ENCODE data around the gene TMEM14B.
"Not testable (repeated sequence)": the region's sequence is repeated elsewhere in the genome, so short reads cannot be mapped to it uniquely, and the experiment has no call there.

TMEM14B gene

GRCh38 chr6:10747251-10747972 lies at the start of gene TMEM14B:
Gene TMEM14B (plus strand): TSS chr6:10747805. CDS start chr6:10749246, 1,441 bp downstream.
- peak; percentile 99 for DNase-seq

- DNase-seq: no peak
These were observed 33.6 kb upstream of the TMEM14B start for GRCh38 chr6:10713962-10714361.

- peak; percentile 30 for DNase-seq
These were observed 28.2 kb upstream of the TMEM14B start for GRCh38 chr6:10719296-10719963.

- DNase-seq: peak; percentile 15
These were observed 27.7 kb upstream of the TMEM14B start for GRCh38 chr6:10719964-10720264.

- peak; percentile 32 for DNase-seq
These were observed 27.2 kb upstream of the TMEM14B start for GRCh38 chr6:10720265-10720959.

- not testable (repeated sequence) for DNase-seq
These were observed 26.4 kb upstream of the TMEM14B start for GRCh38 chr6:10720960-10721849.

- no peak for DNase-seq
These were observed 25.6 kb upstream of the TMEM14B start for GRCh38 chr6:10721850-10722569.

GRCh38 chr6:10722570-10722819 lies 25.1 kb upstream of the TMEM14B start:
- DNase-seq: peak; percentile 76

- DNase-seq: peak; percentile 98
These were observed 24.6 kb upstream of the TMEM14B start, which contains the start of gene TMEM14C for GRCh38 chr6:10722820-10723566. Gene TMEM14C (plus strand): TSS chr6:10723070. CDS start chr6:10724614, 1,544 bp downstream.

GRCh38 chr6:10723567-10723881 lies 24.1 kb upstream of the TMEM14B start:
- DNase-seq: no peak

- no peak for DNase-seq
These were observed 22.6 kb upstream of the TMEM14B start for GRCh38 chr6:10725044-10725443.

GRCh38 chr6:10725716-10726115 lies 21.9 kb upstream of the TMEM14B start:
- no peak for DNase-seq

- DNase-seq: no peak
These were observed 17.4 kb upstream of the TMEM14B start for GRCh38 chr6:10730254-10730653.

GRCh38 chr6:10733151-10733715 lies 14.4 kb upstream of the TMEM14B start:
- DNase-seq: no peak

- no peak for DNase-seq
These were observed 13.7 kb upstream of the TMEM14B start for GRCh38 chr6:10733863-10734262.

GRCh38 chr6:10736731-10737130 lies 10.9 kb upstream of the TMEM14B start:
- no peak for DNase-seq

- no peak for DNase-seq
These were observed 7.5 kb upstream of the TMEM14B start for GRCh38 chr6:10740061-10740460.

GRCh38 chr6:10741643-10742042 lies 6.0 kb upstream of the TMEM14B start:
- DNase-seq: not testable (repeated sequence)

GRCh38 chr6:10742251-10742650 lies 5.4 kb upstream of the TMEM14B start:
- no peak for DNase-seq

GRCh38 chr6:10743515-10743914 lies 4.1 kb upstream of the TMEM14B start:
- no peak for DNase-seq

GRCh38 chr6:10745116-10745515 lies 2.5 kb upstream of the TMEM14B start:
- no peak for DNase-seq

GRCh38 chr6:10746915-10747250 lies 722 bp upstream of the TMEM14B start:
- no peak for DNase-seq
